H9 (cell line): Measurements from ENCODE around the gene PRRC1. TPM values are rescaled to one million over a fixed set of nuclear protein-coding genes. Genes with fewer than 3 reads are reported as not detected.

Experiments
- DNase-seq: peaks from one replicate; pipeline ENCODE4 v3.0.0-alpha.2; 2017
- H2AFZ ChIP-seq: one replicate; pipeline ENCODE4 v1.6.1; 2013; ENCODE audit warnings: mild to moderate bottlenecking, low read length, control low read depth, moderate library complexity
- H2AK5ac ChIP-seq: 2 replicates; pipeline ENCODE4 v1.6.1; 2013; ENCODE audit warnings: low read length, control low read depth, mixed read lengths; ENCODE audit not compliant: insufficient read length
- H2BK120ac ChIP-seq: one replicate; pipeline ENCODE4 v1.6.1; 2013; ENCODE audit warnings: low read depth, mild to moderate bottlenecking, low read length, control low read depth, inconsistent platforms; ENCODE audit not compliant: poor library complexity, severe bottlenecking
- H2BK12ac ChIP-seq: 2 replicates; pipeline ENCODE4 v1.6.1; 2013; ENCODE audit warnings: low read length, control low read depth, mixed read lengths, low read depth; ENCODE audit not compliant: insufficient read length
- H2BK15ac ChIP-seq: 2 replicates; pipeline ENCODE4 v1.6.1; 2013; ENCODE audit warnings: low read depth, low read length, control low read depth
- H2BK20ac ChIP-seq: one replicate; pipeline ENCODE4 v1.6.1; 2013; ENCODE audit warnings: low read depth, mild to moderate bottlenecking, low read length, control low read depth, inconsistent platforms; ENCODE audit not compliant: poor library complexity, severe bottlenecking
- H2BK5ac ChIP-seq: 2 replicates; pipeline ENCODE4 v1.6.1; 2013; ENCODE audit warnings: low read length, control low read depth, mixed read lengths; ENCODE audit not compliant: insufficient read length
- H3K14ac ChIP-seq: 2 replicates; pipeline ENCODE4 v1.6.1; 2013; ENCODE audit warnings: low read length, control low read depth; ENCODE audit not compliant: insufficient read depth
- H3K18ac ChIP-seq: 2 replicates; pipeline ENCODE4 v1.6.1; 2013; ENCODE audit warnings: low read depth, mild to moderate bottlenecking, mixed read lengths, low read length, control low read depth; ENCODE audit not compliant: insufficient read length
- H3K23ac ChIP-seq: 2 replicates; pipeline ENCODE4 v1.6.1; 2013; ENCODE audit warnings: low read length, control low read depth, mixed read lengths, low read depth; ENCODE audit not compliant: insufficient read length
- H3K23me2 ChIP-seq: 2 replicates; pipeline ENCODE4 v1.6.1; 2013; ENCODE audit warnings: low read depth, mild to moderate bottlenecking, mixed read lengths, low read length, control low read depth; ENCODE audit not compliant: insufficient read length, poor library complexity, severe bottlenecking
- H3K27ac ChIP-seq: 2 replicates; pipeline ENCODE4 v1.5.1; 2013; ENCODE audit warnings: low read length, control low read depth, mixed read lengths, low read depth; ENCODE audit not compliant: insufficient read length
- H3K27me3 ChIP-seq: 2 replicates; pipeline ENCODE4 v1.6.1; 2013; ENCODE audit warnings: low read length, control low read depth, inconsistent platforms; ENCODE audit not compliant: insufficient read depth
- H3K4ac ChIP-seq: 2 replicates; pipeline ENCODE4 v1.6.1; 2013; ENCODE audit warnings: low read depth, mild to moderate bottlenecking, control low read depth, inconsistent platforms, low read length, moderate library complexity
- H3K4me1 ChIP-seq: 2 replicates; pipeline ENCODE4 v1.6.1; 2013; ENCODE audit warnings: low read length, control low read depth, inconsistent platforms; ENCODE audit not compliant: insufficient read depth
- H3K4me2 ChIP-seq: 2 replicates; pipeline ENCODE4 v1.6.1; 2013; ENCODE audit warnings: low read length, control low read depth, mixed read lengths; ENCODE audit not compliant: insufficient read length, insufficient read depth
- H3K56ac ChIP-seq: 2 replicates; pipeline ENCODE4 v1.6.1; 2013; ENCODE audit warnings: low read depth, mild to moderate bottlenecking, mixed read lengths, low read length, control low read depth; ENCODE audit not compliant: insufficient read length
- H3K79me1 ChIP-seq: 2 replicates; pipeline ENCODE4 v1.6.1; 2013; ENCODE audit warnings: low read depth, mild to moderate bottlenecking, moderate library complexity, low read length, control low read depth, inconsistent platforms; ENCODE audit not compliant: insufficient read depth, poor library complexity, severe bottlenecking
- H3K79me2 ChIP-seq: 2 replicates; pipeline ENCODE4 v1.6.1; 2013; ENCODE audit warnings: low read length, control low read depth, inconsistent platforms; ENCODE audit not compliant: insufficient read depth
- H3K9ac ChIP-seq: 2 replicates; pipeline ENCODE4 v1.6.1; 2013; ENCODE audit warnings: low read length, control low read depth, mixed read lengths; ENCODE audit not compliant: insufficient read length; ENCODE audit errors: extremely low read depth
- H3K9me3 ChIP-seq: one replicate; pipeline ENCODE4 v1.6.1; 2013; ENCODE audit warnings: low read depth, low read length, inconsistent platforms; ENCODE audit not compliant: control insufficient read depth
- H3T11ph ChIP-seq: one replicate; pipeline ENCODE4 v1.6.1; 2013; ENCODE audit warnings: mild to moderate bottlenecking, low read length, control low read depth, inconsistent platforms
- H4K20me1 ChIP-seq: one replicate; pipeline ENCODE4 v1.6.1; 2013; ENCODE audit not compliant: control insufficient read depth, insufficient read length, insufficient read depth
- H4K5ac ChIP-seq: 2 replicates; pipeline ENCODE4 v1.6.1; 2013; ENCODE audit warnings: low read depth, mild to moderate bottlenecking, mixed read lengths, low read length, control low read depth; ENCODE audit not compliant: insufficient read length
- H4K8ac ChIP-seq: replicated peaks from 2 replicates; pipeline ENCODE4 v1.6.1; 2013; ENCODE audit warnings: low read length, control low read depth, mixed read lengths, low read depth; ENCODE audit not compliant: insufficient read length
- H4K91ac ChIP-seq: 2 replicates; pipeline ENCODE4 v1.6.1; 2013; ENCODE audit warnings: low read depth, mild to moderate bottlenecking, moderate library complexity, mixed read lengths, low read length, control low read depth; ENCODE audit not compliant: insufficient read length
- H3K27ac Mint-ChIP-seq, 3 experiments: 2 replicates in 2 of 3; 3 replicates in 1 of 3; pipeline ENCODE4 v1.8.0; 2020 to 2021; ENCODE audit warnings: mixed read lengths in 3 of 3, mild to moderate bottlenecking in 1 of 3, moderate library complexity in 1 of 3
- H3K27me3 Mint-ChIP-seq: 2 replicates; pipeline ENCODE4 v1.8.0; 2021; ENCODE audit warnings: low read depth, mild to moderate bottlenecking, moderate library complexity, mixed read lengths
- H3K36me3 Mint-ChIP-seq, 3 experiments: 2 replicates in 2 of 3; 3 replicates in 1 of 3; pipeline ENCODE4 v1.8.0; 2020 to 2021; ENCODE audit warnings: low read depth in 3 of 3, mixed read lengths in 3 of 3; ENCODE audit not compliant: insufficient read depth in 1 of 3
- H3K4me1 Mint-ChIP-seq, 2 experiments: 2 replicates each; pipeline ENCODE4 v1.8.0; 2020; ENCODE audit warnings: mixed read lengths in 2 of 2
- H3K4me3 Mint-ChIP-seq, 2 experiments: 2 replicates in 1 of 2; 3 replicates in 1 of 2; pipeline ENCODE4 v1.8.0; 2020 to 2021; ENCODE audit warnings: mild to moderate bottlenecking in 2 of 2, mixed read lengths in 2 of 2, moderate library complexity in 1 of 2
- H3K9me3 Mint-ChIP-seq, 2 experiments: 2 replicates in 1 of 2; 3 replicates in 1 of 2; pipeline ENCODE4 v1.8.0; 2020; ENCODE audit warnings: mild to moderate bottlenecking in 2 of 2, mixed read lengths in 2 of 2, moderate library complexity in 1 of 2
- CTCF ChIP-seq: fragments of 200-600 bp; sonication (generic); conservative IDR thresholded peaks from 3 replicates; pipeline ENCODE4 v1.8.0; 2021; ENCODE audit warnings: antibody characterized with exemption, mild to moderate bottlenecking
- WGBS: extraction: QIAGEN DNeasy Blood & Tissue Kit; methylation state at CpG from one replicate; pipeline ENCODE4 v1.1.7; 2013; ENCODE audit warnings: missing lambda C conversion rate, low lambda C conversion rate, mixed read lengths; ENCODE audit not compliant: insufficient read length; ENCODE audit errors: extremely low coverage; 5-methylcytosine and 5-hydroxymethylcytosine counted together
- total RNA-seq: library from RNA; stranded (reverse); gene quantifications from 2 replicates; pipeline ENCODE4 v1.2.1, GENCODE V29; 2021

PRRC1 gene
- total RNA-seq, 1 experiment from 2014 or later: 70.7 TPM

- Histone ChIP-seq H4K20me1 (no peaks in the 10 kb centered on the region), H3K27ac (no peak overlapping the region), H4K5ac (no peak overlapping the region), H3K4me1 (no peaks in the 10 kb centered on the region), H2BK120ac (no peak overlapping the region), H3K14ac (no peak overlapping the region), H2AK5ac (no peak overlapping the region), H3K9ac (no peak overlapping the region), H3K27me3 (no peaks in the 10 kb centered on the region), H3K23ac (no peak overlapping the region), H3K4ac (no peak overlapping the region), H4K91ac (no peak overlapping the region), H2BK5ac (no peak overlapping the region), H3K4me2 (no peak overlapping the region), H3K9me3 (no peaks in the 10 kb centered on the region), H3K79me1 (no peaks in the 10 kb centered on the region), H2BK20ac (no peak overlapping the region), H2BK12ac (no peak overlapping the region), H3K23me2 (no peaks in the 10 kb centered on the region), H3K18ac (no peak overlapping the region), H3K56ac (no peak overlapping the region), H3K79me2 (no peaks in the 10 kb centered on the region), H3T11ph (no peak overlapping the region), H2AFZ (no peak overlapping the region), H2BK15ac (no peak overlapping the region), H4K8ac (no peak overlapping the region)
- TF ChIP-seq CTCF: no peak
- Mint-ChIP-seq H3K4me1 (peaks cover 5% of the 10 kb centered on the region in 2 experiments), H3K9me3 (no peaks in the 10 kb centered on the region), H3K36me3 (no peaks in the 10 kb centered on the region), H3K4me3 (no peak overlapping the region), H3K27ac (no peak overlapping the region), H3K27me3 (no peaks in the 10 kb centered on the region)
- DNase-seq: no peak
- 100% methylated on average over 1 of the region's 2 CpGs for WGBS
Measured at GRCh38 chr5:127580731-127581130, 63.3 kb downstream of the PRRC1 start.
